Fibroblast of mammary gland (primary cell): ENCODE results near the gene TNIP1.

Source experiments
- DNase-seq: peaks from one replicate; pipeline ENCODE4 v3.0.0-alpha.2; 2010; ENCODE audit warnings: low read depth
- H3K4me3 ChIP-seq: 2 replicates; pipeline ENCODE4 v1.5.1; 2011; ENCODE audit warnings: low read depth, mild to moderate bottlenecking, low read length, moderate library complexity; ENCODE audit not compliant: control insufficient read depth
- TF ChIP-seq, protein P1 (sequence below): conservative IDR thresholded peaks from 2 replicates; pipeline ENCODE4 v1.5.1; 2011; ENCODE audit warnings: low read depth, low read length, inconsistent platforms; ENCODE audit not compliant: control insufficient read depth, insufficient read depth

The TNIP1 gene

DNA sequence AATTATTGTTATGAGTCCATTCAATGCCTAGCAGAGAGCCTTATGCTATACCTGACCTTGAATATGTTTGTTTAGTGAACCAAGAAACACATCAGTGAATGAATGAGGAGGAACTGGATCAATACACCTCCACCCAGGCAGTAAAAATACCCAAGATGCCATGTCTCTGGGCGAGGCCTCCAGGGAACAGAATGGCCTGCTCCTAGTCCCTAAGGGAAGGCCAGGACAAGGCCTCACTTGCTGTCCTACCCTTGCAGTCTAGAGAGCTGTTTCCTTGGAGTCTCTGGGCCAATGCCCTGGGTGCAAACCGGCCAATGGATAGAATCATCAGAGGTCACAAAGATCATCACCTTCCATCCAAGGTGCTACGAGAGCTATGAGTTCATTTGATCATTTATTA, 26.1 kb downstream of the TNIP1 start:
- no peak overlapping the region for H3K4me3 ChIP-seq
- DNase-seq = no peak
- TF ChIP-seq, protein P1, sequence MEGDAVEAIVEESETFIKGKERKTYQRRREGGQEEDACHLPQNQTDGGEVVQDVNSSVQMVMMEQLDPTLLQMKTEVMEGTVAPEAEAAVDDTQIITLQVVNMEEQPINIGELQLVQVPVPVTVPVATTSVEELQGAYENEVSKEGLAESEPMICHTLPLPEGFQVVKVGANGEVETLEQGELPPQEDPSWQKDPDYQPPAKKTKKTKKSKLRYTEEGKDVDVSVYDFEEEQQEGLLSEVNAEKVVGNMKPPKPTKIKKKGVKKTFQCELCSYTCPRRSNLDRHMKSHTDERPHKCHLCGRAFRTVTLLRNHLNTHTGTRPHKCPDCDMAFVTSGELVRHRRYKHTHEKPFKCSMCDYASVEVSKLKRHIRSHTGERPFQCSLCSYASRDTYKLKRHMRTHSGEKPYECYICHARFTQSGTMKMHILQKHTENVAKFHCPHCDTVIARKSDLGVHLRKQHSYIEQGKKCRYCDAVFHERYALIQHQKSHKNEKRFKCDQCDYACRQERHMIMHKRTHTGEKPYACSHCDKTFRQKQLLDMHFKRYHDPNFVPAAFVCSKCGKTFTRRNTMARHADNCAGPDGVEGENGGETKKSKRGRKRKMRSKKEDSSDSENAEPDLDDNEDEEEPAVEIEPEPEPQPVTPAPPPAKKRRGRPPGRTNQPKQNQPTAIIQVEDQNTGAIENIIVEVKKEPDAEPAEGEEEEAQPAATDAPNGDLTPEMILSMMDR = no peak

DNA sequence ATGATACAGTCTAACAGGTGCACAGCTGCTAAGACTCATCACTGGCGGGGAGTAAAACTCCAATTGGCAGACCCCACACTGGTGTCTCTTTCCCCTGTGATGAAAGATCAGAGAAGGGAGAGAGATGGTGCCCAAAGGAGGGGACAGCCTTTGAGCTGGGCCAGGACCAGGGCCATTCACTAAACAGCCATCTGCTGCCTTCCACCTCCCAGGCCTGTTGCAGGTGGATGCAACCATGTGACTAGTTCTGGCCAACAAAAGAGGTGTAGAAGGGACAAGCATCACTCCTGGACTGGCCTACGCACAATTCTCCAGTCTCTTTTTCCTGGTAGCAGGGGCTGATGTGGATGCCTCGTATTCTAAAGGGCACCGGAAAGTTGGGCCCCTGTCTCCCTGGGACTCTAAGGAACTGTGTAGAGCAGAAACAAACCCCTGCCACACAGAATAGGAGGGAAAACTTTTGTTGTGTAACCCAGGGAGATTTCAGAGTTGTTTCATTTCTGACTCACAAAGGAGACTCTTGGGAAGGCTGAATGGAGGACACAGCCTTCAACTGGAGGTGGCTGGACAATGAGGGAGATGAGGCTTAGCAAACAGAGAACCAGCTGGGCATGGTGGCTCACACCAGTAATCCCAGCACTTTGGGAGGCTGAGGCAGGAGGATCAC, 26.9 kb downstream of the TNIP1 start:
- DNase-seq = peak; percentile 29
- H3K4me3 ChIP-seq = no peak overlapping the region

DNA sequence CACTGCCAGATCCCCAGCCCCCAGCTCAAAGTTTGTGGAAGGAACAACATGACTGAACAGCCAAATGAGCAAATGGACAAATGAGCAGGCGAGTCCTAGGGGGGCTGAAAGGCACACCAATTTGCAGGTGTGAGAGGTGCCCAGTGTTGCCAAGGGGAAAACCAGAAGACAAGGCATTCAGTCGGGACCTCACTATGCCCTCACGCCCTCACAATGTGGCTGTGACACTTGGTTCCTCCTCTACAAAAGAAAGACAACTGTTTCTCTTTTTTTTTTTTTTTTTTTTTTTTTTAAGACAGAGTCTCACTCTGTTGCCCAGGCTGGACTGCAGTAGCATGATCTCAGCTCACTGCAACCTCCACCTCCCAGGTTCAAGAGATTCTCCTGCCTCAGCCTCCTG, 28.0 kb downstream of the TNIP1 start:
- DNase-seq = no peak
- TF ChIP-seq, protein P1 = no peak
- no peak overlapping the region for H3K4me3 ChIP-seq

More for the DNA sequence above, 26.9 kb downstream of the TNIP1 start:
- TF ChIP-seq, protein P1 = no peak

DNA sequence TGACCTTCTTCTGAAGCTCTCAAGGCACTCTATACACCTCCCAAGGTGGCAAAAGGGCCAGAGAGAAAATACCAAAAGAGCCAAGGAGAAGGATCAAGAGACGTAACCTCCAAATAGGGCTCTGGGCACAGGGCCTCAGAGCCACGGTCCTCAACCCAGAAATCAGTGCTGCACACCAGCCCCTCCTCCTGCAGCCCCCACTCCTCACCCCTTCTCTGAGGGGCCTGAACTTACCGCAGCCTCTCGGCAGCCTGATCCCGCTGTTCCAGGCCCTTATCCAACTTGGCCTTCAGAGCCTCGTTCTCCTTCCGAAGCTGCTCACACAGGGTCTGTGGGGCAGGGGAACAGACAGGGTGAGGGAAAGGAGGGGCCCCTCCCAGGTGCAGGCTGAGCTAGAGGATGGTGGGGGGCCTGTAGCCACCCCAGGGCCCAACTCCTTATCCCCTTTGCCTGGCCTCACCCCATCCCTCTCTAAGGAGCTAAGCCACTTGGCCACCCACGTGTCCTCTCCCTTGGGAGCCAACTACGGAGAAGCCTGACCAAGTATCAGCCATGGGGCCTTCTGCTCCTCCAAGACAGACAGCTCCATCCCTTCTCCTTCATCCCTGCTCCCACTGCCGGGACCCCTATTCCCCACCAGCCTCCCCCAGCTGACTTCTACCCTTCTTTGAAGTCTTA, 28.8 kb downstream of the TNIP1 start:
- H3K4me3 ChIP-seq = no peak overlapping the region
- DNase-seq = no peak

DNA sequence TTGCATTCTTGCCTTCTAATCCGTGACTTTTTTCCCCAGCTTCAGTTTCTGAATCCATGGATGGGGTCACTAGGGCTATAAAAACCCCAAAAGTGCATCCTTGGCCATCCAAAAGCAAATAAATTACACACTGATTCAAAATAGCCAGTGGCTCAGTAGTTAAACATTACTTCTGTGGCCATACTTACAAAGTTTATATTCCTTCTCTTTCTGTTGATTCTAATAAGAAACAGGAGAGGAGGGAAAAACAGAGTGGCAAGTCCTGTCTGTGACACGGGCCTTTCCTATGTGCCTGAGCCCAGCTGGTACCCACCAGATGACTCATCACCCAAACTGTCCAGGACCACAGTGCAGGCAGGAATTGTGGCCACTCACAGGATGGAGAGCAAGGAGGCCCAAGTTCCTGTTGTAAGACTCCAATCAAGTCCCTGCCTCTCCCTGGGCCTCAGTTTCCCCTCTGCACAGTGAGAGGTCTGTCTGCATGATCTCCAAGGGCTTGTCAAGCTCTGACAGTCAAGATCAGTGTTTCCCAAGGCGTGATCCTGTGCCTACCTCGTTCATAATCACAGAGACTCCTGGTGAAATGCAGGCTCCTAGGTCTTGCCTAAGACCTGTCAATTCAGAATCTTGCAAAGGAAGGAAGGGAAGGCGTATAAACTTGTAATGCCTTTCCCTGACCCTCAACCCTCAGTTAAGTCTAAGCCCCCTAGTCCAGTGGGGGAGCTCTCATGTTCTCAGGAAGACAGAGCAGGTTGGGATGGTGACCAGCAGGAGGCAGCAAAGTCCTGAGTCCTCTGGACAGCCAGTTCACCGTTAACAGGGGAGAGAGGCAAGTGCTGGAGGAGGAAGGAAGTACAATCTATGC, 29.5 kb downstream of the TNIP1 start:
- H3K4me3 ChIP-seq = no peak overlapping the region
- TF ChIP-seq, protein P1 = peak; percentile 97
- DNase-seq = peak; percentile 81

More for the DNA sequence above, 28.8 kb downstream of the TNIP1 start:
- TF ChIP-seq, protein P1 = no peak

DNA sequence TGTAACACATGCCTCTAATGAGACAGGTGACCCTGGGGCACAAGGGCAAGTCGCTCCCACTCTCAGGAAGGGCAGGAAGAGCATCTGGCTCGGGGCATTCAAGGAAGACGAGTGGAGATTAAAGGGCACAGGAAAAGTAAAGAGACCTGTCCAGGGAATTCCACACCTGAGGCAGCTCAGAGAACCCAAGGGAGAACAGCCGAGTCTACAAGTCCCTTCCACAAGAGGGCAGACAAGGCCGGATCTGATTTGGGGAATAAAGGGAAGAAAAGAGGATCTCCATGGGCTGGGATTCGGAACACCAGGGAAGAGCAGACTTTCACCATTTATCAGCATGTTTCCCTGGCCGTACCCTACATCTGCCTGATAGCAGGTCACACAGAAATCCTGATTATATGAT, 32.3 kb downstream of the TNIP1 start:
- TF ChIP-seq, protein P1 = peak; percentile 49
- peak; percentile 42 for DNase-seq
- H3K4me3 ChIP-seq = no peak overlapping the region
